ENCODE results near the gene DHRS2.
"Not testable (repeated sequence)": the region's sequence is repeated elsewhere in the genome, so short reads cannot be mapped to it uniquely, and the experiment has no call there.

DHRS2 gene, protein sequence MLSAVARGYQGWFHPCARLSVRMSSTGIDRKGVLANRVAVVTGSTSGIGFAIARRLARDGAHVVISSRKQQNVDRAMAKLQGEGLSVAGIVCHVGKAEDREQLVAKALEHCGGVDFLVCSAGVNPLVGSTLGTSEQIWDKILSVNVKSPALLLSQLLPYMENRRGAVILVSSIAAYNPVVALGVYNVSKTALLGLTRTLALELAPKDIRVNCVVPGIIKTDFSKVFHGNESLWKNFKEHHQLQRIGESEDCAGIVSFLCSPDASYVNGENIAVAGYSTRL

GRCh38 chr14:23636317-23637211 lies at the start of gene DHRS2:
TSS of gene DHRS2 (plus strand) at chr14:23636364. CDS start at chr14:23638865, 2,501 bp downstream.
- Histone ChIP-seq H3K36me3 (no peaks in the 10 kb centered on the region), H3K4me1 (peaks cover 0 to 13% (median 0%) of the 10 kb centered on the region in 10 experiments; a peak in 5 of 20 replicates), H3K27me3 (no peaks in the 10 kb centered on the region), H3K9me3 (replicated peaks in 1 of 11) (peaks cover 12 to 26% (median 17%) of the 10 kb centered on the region in 11 experiments; a peak in 19 of 22 replicates), H3K4me3 (no peak within 1 kb of the TSS), H3K27ac (no peak within 1 kb of the TSS), H4K20me1 (no peaks in the 10 kb centered on the region), H3K4me2 (no peak within 1 kb of the TSS), H3K9ac (no peak within 1 kb of the TSS)
- no peak for TF ChIP-seq Cebpa-rat (IDR thresholded peaks at IDR 0.05)

DNA sequence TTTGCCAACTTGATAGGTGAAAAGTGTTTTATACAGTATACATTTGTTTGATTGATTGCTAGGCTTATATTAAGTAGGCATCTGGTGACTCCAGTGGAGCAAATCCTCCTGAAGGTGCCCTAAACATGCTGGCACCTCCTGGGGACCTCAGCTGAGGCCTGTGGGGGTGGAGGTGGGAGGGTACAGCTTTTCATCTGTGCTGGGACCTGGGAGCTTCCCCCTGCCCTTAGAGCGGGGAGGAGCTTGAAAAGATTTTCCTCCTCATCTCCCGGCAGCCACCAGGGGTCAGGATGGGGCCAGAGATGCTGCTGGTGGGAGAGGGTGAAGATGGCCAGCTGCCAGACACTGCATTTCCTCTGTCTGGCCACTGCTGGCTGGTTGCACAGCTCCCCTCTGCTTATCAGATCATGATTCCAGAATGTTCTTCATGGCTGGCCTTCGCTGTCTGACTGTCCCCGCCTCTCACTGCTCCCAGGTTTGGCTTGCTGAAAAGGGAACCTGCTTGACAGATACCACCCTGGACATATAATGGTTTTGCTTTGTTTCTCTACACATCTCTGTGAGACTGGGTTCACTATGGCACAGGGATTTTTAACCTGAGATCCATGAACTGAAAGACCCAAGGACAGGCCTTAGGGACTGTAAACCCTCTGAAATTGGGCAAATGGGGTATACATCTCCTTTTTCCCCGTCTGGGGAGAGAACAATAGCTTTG lies 47.1 kb upstream of the DHRS2 start:
- H3K27me3 ChIP-seq, result no peaks in the 10 kb centered on the region
- no peak for TF ChIP-seq Cebpa-rat (IDR thresholded peaks at IDR 0.05)
- H4K20me1 ChIP-seq, result no peaks in the 10 kb centered on the region
- peak overlapping the region in 1 of 11 experiments; percentile 15; a peak in 1 of 22 replicates for H3K9ac ChIP-seq
- no peak overlapping the region for H3K27ac ChIP-seq
- peaks cover 8 to 11% (median 9%) of the 10 kb centered on the region in 10 experiments; a peak in 18 of 20 replicates for H3K4me1 ChIP-seq
- H3K36me3 ChIP-seq, result no peaks in the 10 kb centered on the region
- peak overlapping the region; percentile 17 to 59 (median 42); a peak in 20 of 22 replicates for H3K4me2 ChIP-seq
- H3K9me3 ChIP-seq (replicated peaks in 1 of 11), result no peaks in the 10 kb centered on the region
- H3K4me3 ChIP-seq, result no peak overlapping the region

GRCh38 chr14:23589606-23590005 lies 46.6 kb upstream of the DHRS2 start:
- H3K36me3 ChIP-seq, result no peaks in the 10 kb centered on the region
- peak overlapping the region in 1 of 11 experiments; percentile 15; a peak in 1 of 22 replicates for H3K9ac ChIP-seq
- no peak overlapping the region for H3K4me3 ChIP-seq
- H3K4me1 ChIP-seq, result peaks cover 8 to 11% (median 9%) of the 10 kb centered on the region in 10 experiments; a peak in 18 of 20 replicates
- H3K9me3 ChIP-seq (replicated peaks in 1 of 11), result no peaks in the 10 kb centered on the region
- H3K27me3 ChIP-seq, result no peaks in the 10 kb centered on the region
- peak overlapping the region; percentile 17 to 59 (median 42); a peak in 20 of 22 replicates for H3K4me2 ChIP-seq
- H4K20me1 ChIP-seq, result no peaks in the 10 kb centered on the region
- H3K27ac ChIP-seq, result no peak overlapping the region
- no peak for TF ChIP-seq Cebpa-rat (IDR thresholded peaks at IDR 0.05)

- Histone ChIP-seq H3K27me3 (no peaks in the 10 kb centered on the region), H4K20me1 (no peaks in the 10 kb centered on the region), H3K4me1 (peaks cover 8 to 11% (median 9%) of the 10 kb centered on the region in 10 experiments; a peak in 18 of 20 replicates), H3K4me3 (no peak overlapping the region), H3K9me3 (replicated peaks in 1 of 11) (no peaks in the 10 kb centered on the region), H3K27ac (no peak overlapping the region), H3K9ac (no peak overlapping the region), H3K4me2 (no peak overlapping the region), H3K36me3 (no peaks in the 10 kb centered on the region)
- no peak for TF ChIP-seq Cebpa-rat (IDR thresholded peaks at IDR 0.05)
Observed at GRCh38 chr14:23590198-23590597, 46.0 kb upstream of the DHRS2 start.

GRCh38 chr14:23594191-23594590 lies 42.0 kb upstream of the DHRS2 start:
- not testable (repeated sequence) for H3K27me3 ChIP-seq, H3K36me3 ChIP-seq
- 0 out of 22 replicates have a peak, but pooled peaks of 1 of the 11 experiments have one; percentile 16 for TF ChIP-seq Cebpa-rat (IDR thresholded peaks at IDR 0.05)

DNA sequence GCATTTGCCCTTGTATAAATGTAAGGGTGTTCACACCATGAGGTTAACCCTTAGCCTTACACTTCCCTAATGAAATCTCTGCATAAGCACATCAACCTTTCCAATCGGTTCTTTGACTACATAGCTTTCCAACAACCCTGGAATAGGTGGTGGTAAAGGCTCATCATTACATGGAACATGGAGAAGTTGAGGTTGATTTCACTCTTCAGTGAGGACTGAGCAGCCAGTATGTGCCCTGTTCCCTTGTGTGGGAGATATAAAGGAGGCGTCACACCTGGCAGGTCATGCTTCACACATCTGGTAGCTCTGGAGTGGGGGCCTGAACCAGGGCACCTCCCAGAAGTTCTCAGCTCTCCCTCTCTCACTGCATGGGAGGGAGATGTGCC lies 35.8 kb upstream of the DHRS2 start:
- Histone ChIP-seq H3K4me1 (peaks cover 4 to 13% (median 9%) of the 10 kb centered on the region in 10 experiments; a peak in 10 of 20 replicates), H3K4me2 (no peak overlapping the region), H3K27me3 (no peaks in the 10 kb centered on the region), H3K36me3 (no peaks in the 10 kb centered on the region), H4K20me1 (no peaks in the 10 kb centered on the region), H3K9me3 (replicated peaks in 1 of 11) (peaks cover 0 to 20% (median 12%) of the 10 kb centered on the region in 11 experiments; a peak in 11 of 22 replicates), H3K9ac (no peak overlapping the region), H3K4me3 (no peak overlapping the region), H3K27ac (no peak overlapping the region)
- TF ChIP-seq Cebpa-rat (IDR thresholded peaks at IDR 0.05), result no peak

More at GRCh38 chr14:23594191-23594590, 42.0 kb upstream of the DHRS2 start:
- H3K9ac ChIP-seq; H4K20me1 ChIP-seq; H3K4me3 ChIP-seq; H3K4me1 ChIP-seq; H3K27ac ChIP-seq; H3K4me2 ChIP-seq; H3K9me3 ChIP-seq (replicated peaks in 1 of 11): not testable (repeated sequence)

DNA sequence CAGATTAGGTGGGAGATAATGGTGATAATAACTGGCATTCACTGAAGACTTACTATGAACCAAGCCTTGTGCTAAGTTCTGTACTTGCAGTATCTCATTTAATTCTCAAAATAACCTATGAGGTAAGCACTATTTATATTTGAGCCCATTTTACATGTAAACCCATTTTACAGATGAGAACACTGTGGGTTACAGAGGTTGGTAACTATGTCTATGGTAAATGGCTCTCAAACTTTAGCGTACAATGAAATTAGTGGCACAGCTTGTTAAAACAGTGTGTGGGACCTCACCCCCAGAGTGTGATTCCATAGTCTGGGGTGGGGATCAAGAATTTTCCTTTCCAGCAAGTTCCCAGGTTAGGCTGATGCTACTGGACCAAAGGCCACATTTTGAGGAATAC lies 35.4 kb upstream of the DHRS2 start:
- H3K27me3 ChIP-seq, result no peaks in the 10 kb centered on the region
- H3K9me3 ChIP-seq (replicated peaks in 1 of 11), result peaks cover 0 to 20% (median 12%) of the 10 kb centered on the region in 11 experiments; a peak in 11 of 22 replicates
- no peak overlapping the region for H3K9ac ChIP-seq
- H4K20me1 ChIP-seq, result no peaks in the 10 kb centered on the region
- no peak for TF ChIP-seq Cebpa-rat (IDR thresholded peaks at IDR 0.05)
- no peak overlapping the region for H3K4me3 ChIP-seq
- peaks cover 5 to 13% (median 10%) of the 10 kb centered on the region in 10 experiments; a peak in 12 of 20 replicates for H3K4me1 ChIP-seq
- no peak overlapping the region for H3K27ac ChIP-seq
- no peaks in the 10 kb centered on the region for H3K36me3 ChIP-seq
- no peak overlapping the region for H3K4me2 ChIP-seq

DNA sequence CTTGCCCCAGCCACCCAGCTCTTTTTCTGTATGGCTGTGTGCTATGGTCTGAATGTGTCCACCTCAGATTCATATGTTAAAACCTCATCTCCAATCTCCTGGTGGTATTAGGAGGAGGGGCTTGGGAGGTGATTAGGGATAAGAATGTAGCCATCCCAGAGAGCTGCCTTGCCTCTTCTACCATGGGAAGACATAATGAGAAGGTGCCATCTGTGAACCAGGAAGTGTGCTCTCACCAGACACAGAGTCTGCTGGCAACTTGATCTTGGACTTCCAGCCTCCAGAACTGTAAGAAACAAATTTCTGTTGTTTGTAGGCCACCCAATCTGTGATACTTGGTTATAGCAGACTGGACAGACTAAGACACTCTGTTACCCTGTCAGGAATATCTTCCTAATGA lies 34.7 kb upstream of the DHRS2 start:
- Histone ChIP-seq H3K4me2 (peak overlapping the region in 6 of 11 experiments; percentile 4 to 53 (median 34); a peak in 8 of 22 replicates), H4K20me1 (no peaks in the 10 kb centered on the region), H3K36me3 (no peaks in the 10 kb centered on the region), H3K27me3 (no peaks in the 10 kb centered on the region), H3K27ac (no peak overlapping the region), H3K9me3 (replicated peaks in 1 of 11) (peaks cover 0 to 20% (median 12%) of the 10 kb centered on the region in 11 experiments; a peak in 11 of 22 replicates), H3K4me3 (no peak overlapping the region), H3K4me1 (peaks cover 5 to 17% (median 10%) of the 10 kb centered on the region in 10 experiments; a peak in 12 of 20 replicates), H3K9ac (no peak overlapping the region)
- no peak for TF ChIP-seq Cebpa-rat (IDR thresholded peaks at IDR 0.05)
